Activated CD4-positive, alpha-beta T cell treated with anti-CD3 and anti-CD28 coated beads, Interleukin-2, Interleukin-4, amounts not matched to agents 100 ng/mL and 50 ng/mL, durations not matched to agents 16 hours and 8 hours (primary cell): ENCODE measurements around the gene GRK6.

Experiments
- DNase-seq: peaks from one replicate; pipeline ENCODE4 v3.0.0-alpha.2; 2020; ENCODE audit warnings: low spot score

The GRK6 gene

GRCh38 chr5:177486256-177486655, 59.8 kb downstream of the GRK6 start:
- no peak for DNase-seq

GRCh38 chr5:177487144-177487543, 60.7 kb downstream of the GRK6 start:
- no peak for DNase-seq

GRCh38 chr5:177487975-177488374, 61.5 kb downstream of the GRK6 start:
- no peak for DNase-seq

- DNase-seq = no peak
Observed at GRCh38 chr5:177489119-177489716, 62.7 kb downstream of the GRK6 start.

GRCh38 chr5:177490311-177490991, 64.0 kb downstream of the GRK6 start:
- no peak for DNase-seq

- no peak for DNase-seq
Observed at GRCh38 chr5:177490992-177491391, 64.5 kb downstream of the GRK6 start.

GRCh38 chr5:177491429-177491945, 65.0 kb downstream of the GRK6 start:
- peak; percentile 47 for DNase-seq

GRCh38 chr5:177491983-177492746, 65.7 kb downstream of the GRK6 start:
- DNase-seq = no peak
